ENCODE data around the gene STX8. TPM values are rescaled to one million over a fixed set of nuclear protein-coding genes. Genes with fewer than 3 reads are reported as not detected.
A peak's percentile ranks its signal among the peaks of the same experiment; 100 is the strongest.

The STX8 gene
- total RNA-seq, 2 donors from 2014 or later = 57.3 to 73.8 TPM

DNA sequence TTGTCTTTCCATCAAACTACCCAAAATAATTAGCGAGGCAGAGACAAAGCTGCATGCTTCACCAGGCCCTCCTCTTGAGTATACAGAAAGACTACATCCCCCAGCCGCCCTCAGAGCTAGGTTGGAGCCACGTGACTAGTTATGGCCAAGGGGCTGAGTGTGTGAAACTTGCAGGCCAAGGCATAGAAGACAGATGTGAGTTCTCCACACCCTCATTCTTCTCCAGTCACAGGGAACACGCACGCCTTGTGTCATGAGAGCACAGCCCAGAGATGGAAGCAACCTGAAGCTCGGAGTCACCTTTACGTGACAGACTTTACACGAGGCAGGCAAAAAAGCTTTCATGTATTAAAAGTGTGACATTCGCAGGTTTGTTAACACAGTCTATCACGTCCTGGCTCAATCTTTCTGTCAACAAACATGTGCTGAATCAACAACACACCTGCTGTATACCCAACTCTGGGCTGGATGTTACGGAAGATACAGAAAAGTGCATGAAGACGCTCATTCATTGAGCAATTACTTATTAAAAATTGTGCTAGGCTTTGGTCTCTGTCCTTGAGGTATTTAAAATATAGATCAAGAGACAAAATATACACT, 38.3 kb downstream of the STX8 start:
- Mint-ChIP-seq H3K4me1 (no peaks in the 10 kb centered on the region), H3K4me3 (no peak overlapping the region), H3K27ac (no peak overlapping the region), H3K9me3 (no peaks in the 10 kb centered on the region), H3K36me3 (ENCODE audit: low read depth) (peaks cover 15% of the 10 kb centered on the region), H3K27me3 (no peaks in the 10 kb centered on the region)
- ATAC-seq (replicated peaks) = no peak

DNA sequence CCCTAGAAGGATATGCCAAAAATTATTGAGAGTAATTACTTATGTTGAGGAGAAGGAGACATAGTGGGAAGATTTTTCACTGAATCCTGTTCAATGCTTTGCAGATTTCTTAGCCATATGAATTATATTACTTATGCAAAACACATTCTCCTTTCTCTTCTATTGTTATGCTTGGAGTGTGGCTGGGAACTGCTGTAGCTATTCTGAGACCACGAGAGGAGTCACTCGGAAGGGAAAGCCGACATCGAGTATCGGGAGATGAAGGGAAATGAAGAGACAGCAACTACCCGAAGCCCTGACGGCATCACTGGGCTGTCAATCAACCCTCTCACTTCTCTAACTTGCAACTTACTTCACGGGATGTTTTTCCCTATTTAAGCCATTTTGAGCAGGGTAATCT, 39.6 kb downstream of the STX8 start:
- Mint-ChIP-seq H3K4me3 (no peak overlapping the region), H3K4me1 (no peaks in the 10 kb centered on the region), H3K36me3 (ENCODE audit: low read depth) (peaks cover 14% of the 10 kb centered on the region), H3K27me3 (no peaks in the 10 kb centered on the region), H3K27ac (no peak overlapping the region), H3K9me3 (no peaks in the 10 kb centered on the region)
- ATAC-seq (replicated peaks) = no peak

DNA sequence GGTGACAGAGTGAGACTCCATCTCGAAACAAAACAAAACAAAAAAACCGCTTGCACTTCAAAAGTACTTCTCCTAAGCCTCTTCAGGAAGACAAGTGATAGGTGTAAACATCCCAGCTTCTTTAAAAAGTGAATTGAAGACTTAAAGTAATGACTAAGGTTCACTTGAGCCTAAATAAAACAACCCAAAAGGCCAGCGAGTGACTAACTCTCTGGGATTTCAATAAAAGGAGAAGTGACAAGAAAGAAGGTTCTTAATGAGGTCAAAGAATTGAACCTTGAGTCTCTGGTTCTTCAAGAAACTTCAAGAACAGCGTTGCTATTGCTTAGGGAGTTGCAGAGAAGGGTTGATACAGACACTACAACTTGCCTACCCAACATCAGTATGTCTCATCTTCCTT, 42.2 kb downstream of the STX8 start:
- Mint-ChIP-seq H3K4me1 (peaks cover 6% of the 10 kb centered on the region), H3K27ac (no peak overlapping the region), H3K4me3 (no peak overlapping the region), H3K27me3 (no peaks in the 10 kb centered on the region), H3K36me3 (ENCODE audit: low read depth) (peaks cover 6% of the 10 kb centered on the region), H3K9me3 (no peaks in the 10 kb centered on the region)
- ATAC-seq (replicated peaks) = no peak

DNA sequence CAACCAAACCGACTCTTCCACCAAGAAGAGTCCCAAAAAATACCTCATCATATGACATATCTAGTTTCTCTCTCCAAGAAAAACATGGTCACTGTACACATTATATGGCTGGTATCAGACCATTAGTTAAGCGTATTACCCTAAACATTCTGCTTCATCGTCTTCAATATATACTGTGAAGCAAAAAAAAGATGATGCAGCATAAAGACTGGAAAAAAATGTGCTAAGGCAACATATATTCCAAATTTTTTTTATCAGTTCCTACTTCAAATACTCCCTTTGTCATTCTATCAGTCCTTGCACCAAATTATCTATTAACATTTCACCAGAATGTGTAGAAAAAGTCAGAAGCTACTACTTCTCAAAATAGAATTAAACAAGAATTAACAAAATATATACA, 42.9 kb downstream of the STX8 start:
- no peaks in the 10 kb centered on the region for H3K27me3 Mint-ChIP-seq
- no peaks in the 10 kb centered on the region for H3K9me3 Mint-ChIP-seq
- ATAC-seq (replicated peaks) = no peak
- peaks cover 6% of the 10 kb centered on the region for H3K4me1 Mint-ChIP-seq
- peaks cover 6% of the 10 kb centered on the region for H3K36me3 Mint-ChIP-seq (ENCODE audit: low read depth)
- no peak overlapping the region for H3K4me3 Mint-ChIP-seq
- H3K27ac Mint-ChIP-seq = no peak overlapping the region

DNA sequence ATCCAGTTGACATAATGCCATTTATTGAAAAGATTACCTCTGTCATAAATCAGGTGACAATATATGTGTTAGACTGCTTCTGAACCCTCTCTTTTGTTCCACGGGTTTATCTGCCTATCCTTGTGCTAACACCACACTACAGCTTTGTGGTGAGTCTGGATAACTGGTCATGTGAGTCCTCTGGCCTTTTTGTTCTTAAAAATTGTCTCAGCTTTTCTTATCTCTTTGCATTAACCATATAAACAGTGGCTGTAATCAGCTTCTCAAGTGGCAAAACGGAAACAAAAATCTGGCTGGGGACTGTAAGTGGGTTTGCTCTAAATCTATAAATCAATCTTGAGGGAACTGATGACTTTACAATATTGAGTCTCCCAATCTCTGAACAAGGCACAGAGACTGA, 44.6 kb downstream of the STX8 start:
- H3K27me3 Mint-ChIP-seq = no peaks in the 10 kb centered on the region
- ATAC-seq (replicated peaks) = no peak
- H3K36me3 Mint-ChIP-seq (ENCODE audit: low read depth) = peaks cover 6% of the 10 kb centered on the region
- H3K9me3 Mint-ChIP-seq = no peaks in the 10 kb centered on the region
- H3K4me1 Mint-ChIP-seq = peaks cover 6% of the 10 kb centered on the region
- H3K27ac Mint-ChIP-seq = no peak overlapping the region
- no peak overlapping the region for H3K4me3 Mint-ChIP-seq

DNA sequence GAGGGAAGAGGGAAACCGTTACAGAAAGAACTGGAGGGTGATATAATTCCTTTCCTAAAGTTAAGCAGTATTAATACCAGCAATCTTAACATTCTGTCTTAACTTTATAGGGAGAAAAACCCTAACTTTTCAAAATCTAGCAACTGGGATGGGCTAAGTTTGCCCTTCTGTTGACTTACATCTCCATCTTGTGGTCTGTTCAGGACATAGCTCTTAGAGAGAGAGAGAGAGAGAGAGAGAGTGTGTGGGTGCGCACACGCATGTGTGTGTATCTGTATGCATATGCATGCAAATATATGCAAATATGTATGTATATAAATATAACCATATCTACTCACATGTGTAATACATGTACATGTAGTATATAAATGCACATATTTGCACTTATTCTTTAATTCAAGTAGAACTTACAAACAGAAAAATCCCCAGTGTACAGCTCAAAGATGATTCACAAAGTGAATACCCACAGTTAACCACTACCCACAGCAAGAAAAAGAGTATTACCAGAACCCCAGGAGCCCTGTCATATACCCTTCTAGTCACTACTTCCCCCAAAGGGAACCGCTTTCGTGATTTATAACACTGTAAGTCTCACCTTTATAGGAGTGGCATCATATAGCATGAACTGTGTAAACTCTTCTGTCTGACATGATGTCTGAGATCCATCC, 46.5 kb downstream of the STX8 start:
- H3K27ac Mint-ChIP-seq = no peak overlapping the region
- H3K4me1 Mint-ChIP-seq = peaks cover 6% of the 10 kb centered on the region
- ATAC-seq (replicated peaks) = peak; percentile 99
- H3K36me3 Mint-ChIP-seq (ENCODE audit: low read depth) = peaks cover 5% of the 10 kb centered on the region
- no peak overlapping the region for H3K4me3 Mint-ChIP-seq
- no peaks in the 10 kb centered on the region for H3K27me3 Mint-ChIP-seq
- H3K9me3 Mint-ChIP-seq = no peaks in the 10 kb centered on the region

DNA sequence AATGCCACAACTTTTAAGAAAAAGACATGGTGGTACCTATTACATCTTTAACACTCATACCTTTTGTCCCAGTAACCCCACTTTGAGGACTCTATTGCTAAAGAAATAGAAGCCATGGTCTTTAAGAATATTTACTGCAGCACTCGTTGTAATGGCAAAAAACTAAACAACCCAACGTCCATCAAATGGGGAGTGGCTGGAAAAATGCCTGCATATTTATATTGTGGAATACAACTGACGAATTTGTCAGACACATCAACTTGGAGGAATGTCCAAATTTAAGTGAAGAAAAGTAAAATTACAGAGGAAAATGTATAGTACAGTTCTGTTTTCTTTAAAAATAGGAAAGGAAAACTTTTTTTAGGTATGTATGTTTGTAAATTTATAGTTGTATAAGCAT, 47.8 kb downstream of the STX8 start:
- ATAC-seq (replicated peaks) = no peak
- Mint-ChIP-seq H3K36me3 (ENCODE audit: low read depth) (no peaks in the 10 kb centered on the region), H3K4me1 (peaks cover 6% of the 10 kb centered on the region), H3K4me3 (no peak overlapping the region), H3K27me3 (no peaks in the 10 kb centered on the region), H3K9me3 (no peaks in the 10 kb centered on the region), H3K27ac (no peak overlapping the region)

DNA sequence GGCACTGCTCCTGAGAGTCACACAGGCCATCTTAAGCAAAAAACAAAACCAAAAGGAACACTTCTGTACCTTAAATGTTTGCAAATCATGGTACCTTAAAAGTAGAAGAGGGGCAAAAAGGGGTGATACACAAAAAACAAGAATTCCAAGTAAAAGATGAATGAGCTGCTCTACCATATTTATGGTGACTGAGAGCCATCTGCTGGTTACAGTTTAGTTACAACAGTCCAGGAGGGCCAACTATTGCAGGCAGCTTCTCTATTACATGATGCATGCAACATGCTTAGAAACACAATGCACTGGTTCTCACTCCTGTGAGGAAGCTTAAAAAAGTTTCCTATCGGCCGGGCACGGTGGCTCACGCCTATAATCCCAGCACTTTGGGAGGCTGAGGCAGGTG, 53.5 kb downstream of the STX8 start:
- Mint-ChIP-seq H3K9me3 (no peaks in the 10 kb centered on the region), H3K27ac (no peak overlapping the region), H3K36me3 (ENCODE audit: low read depth) (no peaks in the 10 kb centered on the region), H3K4me3 (no peak overlapping the region), H3K27me3 (no peaks in the 10 kb centered on the region), H3K4me1 (peaks cover 13% of the 10 kb centered on the region)
- no peak for ATAC-seq (replicated peaks)

DNA sequence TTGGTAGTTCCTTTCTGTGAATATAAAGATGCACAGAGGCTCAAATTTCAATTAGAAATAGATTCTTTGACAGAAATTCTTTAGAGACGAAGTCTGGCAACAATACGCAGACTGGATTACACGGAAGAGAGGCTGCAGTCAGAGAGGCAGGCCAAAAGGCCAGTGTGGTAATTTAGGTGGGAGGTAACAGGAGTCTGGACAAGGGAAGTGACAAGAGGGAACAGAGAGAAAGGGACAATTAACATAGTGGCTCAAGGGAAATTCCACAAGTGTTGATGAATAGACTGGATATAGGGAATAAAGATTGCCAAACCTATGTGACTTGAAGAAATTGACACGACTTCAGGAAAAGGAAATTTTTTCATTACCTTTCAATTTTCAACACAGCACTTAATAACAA, 54.6 kb downstream of the STX8 start:
- Mint-ChIP-seq H3K36me3 (ENCODE audit: low read depth) (no peaks in the 10 kb centered on the region), H3K4me3 (no peak overlapping the region), H3K27ac (no peak overlapping the region), H3K4me1 (peaks cover 15% of the 10 kb centered on the region), H3K27me3 (no peaks in the 10 kb centered on the region), H3K9me3 (no peaks in the 10 kb centered on the region)
- ATAC-seq (replicated peaks) = no peak

DNA sequence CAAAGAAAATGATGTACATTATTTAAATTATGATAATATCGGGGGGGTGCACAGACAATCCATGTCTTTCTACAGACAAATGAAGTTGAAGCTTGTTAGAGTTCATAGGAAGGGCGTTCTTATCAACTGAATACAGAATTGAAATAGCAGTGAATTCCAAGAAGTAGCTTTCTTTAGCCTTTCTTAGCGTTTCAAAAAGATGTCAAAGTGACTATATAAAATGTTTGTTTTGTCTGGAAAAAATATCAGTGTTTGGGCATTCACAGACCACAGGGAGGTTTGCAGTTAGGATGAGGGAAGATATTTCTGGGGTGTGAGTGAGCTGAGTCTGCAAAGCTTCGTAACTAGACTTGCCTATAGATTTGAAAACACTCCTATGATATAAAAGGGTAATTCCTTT, 55.0 kb downstream of the STX8 start:
- Mint-ChIP-seq H3K27me3 (no peaks in the 10 kb centered on the region), H3K4me3 (no peak overlapping the region), H3K27ac (no peak overlapping the region), H3K4me1 (peaks cover 15% of the 10 kb centered on the region), H3K36me3 (ENCODE audit: low read depth) (no peaks in the 10 kb centered on the region), H3K9me3 (no peaks in the 10 kb centered on the region)
- ATAC-seq (replicated peaks) = no peak

DNA sequence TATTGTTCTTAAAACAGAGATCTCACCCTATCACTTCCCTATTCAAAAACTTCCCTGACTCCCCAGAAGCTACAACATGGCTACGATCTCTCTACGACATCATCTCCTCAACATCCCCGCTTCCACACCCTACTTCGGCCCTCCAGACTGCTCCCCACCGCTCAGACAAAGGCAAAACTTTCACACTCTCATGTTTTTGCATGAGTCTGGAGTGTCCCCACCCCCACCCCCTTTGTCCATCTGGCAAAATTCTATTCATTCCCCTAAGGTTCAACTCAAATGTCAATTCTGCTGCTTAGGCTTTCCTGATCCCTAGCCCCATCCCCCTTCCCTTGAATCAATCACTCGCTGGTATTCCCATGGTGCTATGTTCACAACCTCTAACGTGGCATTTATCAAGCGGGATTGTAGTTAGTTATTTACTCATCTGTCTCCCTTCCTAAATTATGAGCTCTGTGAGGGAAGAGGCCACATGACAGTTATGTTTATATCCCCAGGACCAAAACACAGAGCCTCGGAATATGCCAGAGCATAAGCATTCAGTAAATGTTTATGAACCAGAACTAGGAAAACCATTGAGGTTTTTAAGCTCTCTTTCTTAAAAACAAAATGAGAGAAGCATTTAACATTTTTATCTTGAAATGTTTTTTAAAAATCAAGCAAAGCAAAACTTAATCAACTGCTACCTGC, 55.9 kb downstream of the STX8 start:
- no peak for ATAC-seq (replicated peaks)
- H3K9me3 Mint-ChIP-seq = no peaks in the 10 kb centered on the region

DNA sequence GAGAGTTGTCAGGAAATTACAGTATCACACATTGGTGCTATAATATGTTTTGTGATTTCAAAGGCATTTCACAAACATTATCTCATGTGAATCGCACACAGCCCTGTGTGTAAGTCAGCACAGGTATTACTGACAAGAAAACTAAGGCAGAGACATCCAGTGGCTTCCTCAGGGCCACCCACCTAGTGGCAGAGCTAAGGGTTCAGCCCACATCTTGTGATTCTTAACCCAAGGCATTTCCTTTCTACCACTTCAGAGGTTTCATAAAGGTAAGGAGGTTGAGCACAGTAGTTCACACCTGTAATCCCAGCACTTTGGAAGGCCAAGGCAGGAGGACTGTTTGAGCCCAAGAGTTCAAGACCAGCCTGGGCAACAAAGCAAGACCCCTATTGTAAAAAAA, 58.2 kb downstream of the STX8 start:
- H3K4me1 Mint-ChIP-seq = peaks cover 15% of the 10 kb centered on the region
- H3K27me3 Mint-ChIP-seq = no peaks in the 10 kb centered on the region
- peak; percentile 76 for ATAC-seq (replicated peaks)
- H3K4me3 Mint-ChIP-seq = no peak overlapping the region
- no peaks in the 10 kb centered on the region for H3K36me3 Mint-ChIP-seq (ENCODE audit: low read depth)
- no peak overlapping the region for H3K27ac Mint-ChIP-seq
- H3K9me3 Mint-ChIP-seq = no peaks in the 10 kb centered on the region

More for the DNA sequence above, 55.9 kb downstream of the STX8 start:
- no peaks in the 10 kb centered on the region for H3K27me3 Mint-ChIP-seq
- H3K4me3 Mint-ChIP-seq = no peak overlapping the region
- no peaks in the 10 kb centered on the region for H3K36me3 Mint-ChIP-seq (ENCODE audit: low read depth)
- peaks cover 15% of the 10 kb centered on the region for H3K4me1 Mint-ChIP-seq
- no peak overlapping the region for H3K27ac Mint-ChIP-seq

DNA sequence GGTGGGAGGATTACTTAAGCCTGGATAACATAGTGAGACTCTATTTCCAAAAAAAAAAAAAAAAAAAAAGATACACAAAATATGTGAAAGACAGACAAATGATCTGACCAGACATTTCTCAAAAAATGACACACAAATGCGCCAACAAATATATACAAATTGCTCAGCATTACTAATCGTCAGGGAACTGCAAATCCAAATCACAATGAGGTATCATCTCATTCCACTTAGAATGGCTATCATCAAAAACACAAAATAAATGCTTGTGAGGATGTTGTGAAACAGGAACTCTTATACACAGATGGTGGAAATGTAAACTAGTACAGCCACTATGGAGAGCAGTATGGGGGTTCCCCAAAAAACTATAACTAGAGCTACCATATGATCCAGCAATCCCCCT, 62.4 kb downstream of the STX8 start:
- H3K27ac Mint-ChIP-seq = no peak overlapping the region
- ATAC-seq (replicated peaks) = no peak
- H3K4me1 Mint-ChIP-seq = peaks cover 30% of the 10 kb centered on the region
- H3K9me3 Mint-ChIP-seq = peaks cover 4% of the 10 kb centered on the region
- H3K36me3 Mint-ChIP-seq (ENCODE audit: low read depth) = no peaks in the 10 kb centered on the region
- H3K4me3 Mint-ChIP-seq = no peak overlapping the region
- H3K27me3 Mint-ChIP-seq = no peaks in the 10 kb centered on the region

DNA sequence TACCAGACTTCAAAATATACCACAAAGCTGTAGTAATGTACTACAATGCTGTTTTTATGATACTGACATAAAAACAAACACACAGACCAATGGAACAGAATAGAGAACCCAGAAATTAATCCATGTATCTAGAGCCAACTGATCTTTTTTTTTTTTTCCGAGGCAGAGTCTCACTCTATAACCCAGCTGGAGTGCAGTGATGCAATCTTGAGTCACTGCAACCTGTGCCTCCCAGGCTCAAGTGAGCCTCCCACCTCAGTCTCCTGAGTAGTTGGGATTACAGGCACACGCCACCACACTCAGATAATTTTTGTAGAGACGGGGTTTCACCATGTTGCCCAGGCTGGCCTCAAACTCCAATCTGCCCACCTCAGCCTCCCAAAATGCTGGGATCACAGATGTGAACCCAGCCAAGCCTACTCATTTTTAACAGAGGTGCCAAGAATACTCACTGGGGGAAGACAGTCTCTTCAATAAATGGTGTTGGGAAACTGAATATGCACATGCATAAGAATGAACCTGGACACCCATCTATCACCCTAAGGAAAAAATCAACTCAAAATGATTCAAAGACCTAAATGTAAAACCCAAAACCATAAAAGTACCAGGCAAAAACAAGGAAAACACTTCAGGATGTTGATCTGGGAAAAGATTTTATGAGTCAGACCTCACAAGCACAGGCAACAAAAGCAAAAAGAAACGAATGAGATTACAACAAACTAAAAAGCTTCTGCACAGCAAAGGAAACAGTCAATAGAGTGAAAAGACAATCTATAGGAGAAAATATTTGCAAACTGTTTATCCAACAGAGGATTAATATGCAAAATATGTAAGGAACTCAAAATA, 63.1 kb downstream of the STX8 start:
- no peak overlapping the region for H3K4me3 Mint-ChIP-seq
- H3K27ac Mint-ChIP-seq = no peak overlapping the region
- H3K36me3 Mint-ChIP-seq (ENCODE audit: low read depth) = no peaks in the 10 kb centered on the region
- no peak for ATAC-seq (replicated peaks)
- peaks cover 31% of the 10 kb centered on the region for H3K4me1 Mint-ChIP-seq
- H3K27me3 Mint-ChIP-seq = no peaks in the 10 kb centered on the region
- H3K9me3 Mint-ChIP-seq = peaks cover 10% of the 10 kb centered on the region

Measured in activated T-helper 17 cell treated with anti-CD3 and anti-CD28 coated beads, Interleukin-2, amount 50 U/mL, for 72 hours (primary cell).